GM19438 (cell line): ENCODE data around the gene UBE3D.
"Not testable (repeated sequence)": the region's sequence is repeated elsewhere in the genome, so short reads cannot be mapped to it uniquely, and the experiment has no call there.

Experiments
- ATAC-seq: cut with Tn5 transposase; IDR thresholded peaks from one replicate; pipeline ENCODE4 v1.9.1; 2021; ENCODE audit warnings: low read depth; ENCODE audit not compliant: unreplicated experiment

UBE3D gene

GRCh38 chr6:83057705-83058321 lies 7.8 kb downstream of the UBE3D start:
- ATAC-seq, result peak; percentile 93

GRCh38 chr6:83055366-83055964 lies 10.2 kb downstream of the UBE3D start:
- no peak for ATAC-seq

GRCh38 chr6:83053678-83054077 lies 12.0 kb downstream of the UBE3D start:
- no peak for ATAC-seq

- no peak for ATAC-seq
Observed at GRCh38 chr6:83051377-83052172, 14.1 kb downstream of the UBE3D start.

- no peak for ATAC-seq
Observed at GRCh38 chr6:83047065-83047754, 18.4 kb downstream of the UBE3D start.

- no peak for ATAC-seq
Observed at GRCh38 chr6:83044091-83044768, 21.4 kb downstream of the UBE3D start.

GRCh38 chr6:83042467-83043053 lies 23.1 kb downstream of the UBE3D start:
- no peak for ATAC-seq

GRCh38 chr6:83038246-83038645 lies 27.4 kb downstream of the UBE3D start:
- no peak for ATAC-seq

- ATAC-seq, result no peak
Observed at GRCh38 chr6:83031689-83032088, 34.0 kb downstream of the UBE3D start.

GRCh38 chr6:83019741-83020140 lies 45.9 kb downstream of the UBE3D start:
- no peak for ATAC-seq

GRCh38 chr6:83011131-83011530 lies 54.5 kb downstream of the UBE3D start:
- ATAC-seq, result not testable (repeated sequence)

GRCh38 chr6:83008626-83009025 lies 57.0 kb downstream of the UBE3D start:
- ATAC-seq, result no peak

GRCh38 chr6:83006270-83006905 lies 59.3 kb downstream of the UBE3D start:
- ATAC-seq, result no peak

GRCh38 chr6:82996156-82996555 lies 69.5 kb downstream of the UBE3D start:
- no peak for ATAC-seq

- no peak for ATAC-seq
Observed at GRCh38 chr6:82995066-82995465, 70.6 kb downstream of the UBE3D start.

GRCh38 chr6:82989736-82990290 lies 75.8 kb downstream of the UBE3D start:
- ATAC-seq, result no peak

- ATAC-seq, result no peak
Observed at GRCh38 chr6:82988930-82989351, 76.7 kb downstream of the UBE3D start.

GRCh38 chr6:82987951-82988350 lies 77.7 kb downstream of the UBE3D start:
- no peak for ATAC-seq

GRCh38 chr6:82987416-82987815 lies 78.2 kb downstream of the UBE3D start:
- no peak for ATAC-seq
